OCI-LY1 (cell line): ENCODE measurements around the gene MYO1G.
"Not testable (repeated sequence)": the region's sequence is repeated elsewhere in the genome, so short reads cannot be mapped to it uniquely, and the experiment has no call there.

Source experiments
- H2AFZ ChIP-seq: fragments of 200-600 bp; sonication (generic), shearing (Covaris generic); 2 replicates; pipeline ENCODE4 v1.6.0; 2014; ENCODE audit warnings: antibody characterized with exemption, mild to moderate bottlenecking, low read length
- H3F3A ChIP-seq: fragments of 200-600 bp; sonication (generic), shearing (Covaris generic); 2 replicates; pipeline ENCODE4 v1.6.0; 2014; ENCODE audit warnings: mild to moderate bottlenecking, antibody characterized with exemption, low read length, moderate library complexity; ENCODE audit not compliant: insufficient read depth
- H3K27ac ChIP-seq: fragments of 200-600 bp; sonication (generic); 2 replicates; pipeline ENCODE4 v1.5.1; 2014; ENCODE audit warnings: low read length, mixed run types, mild to moderate bottlenecking, low read depth; ENCODE audit not compliant: poor library complexity, severe bottlenecking
- H3K27me3 ChIP-seq: fragments of 200-600 bp; sonication (generic); 2 replicates; pipeline ENCODE4 v1.6.0; 2014; ENCODE audit warnings: antibody characterized with exemption, mild to moderate bottlenecking, low read length, moderate library complexity; ENCODE audit not compliant: insufficient read depth
- H3K36me3 ChIP-seq: fragments of 200-600 bp; sonication (generic); 2 replicates; pipeline ENCODE4 v1.6.1; 2014; ENCODE audit warnings: mild to moderate bottlenecking, antibody characterized with exemption, low read length, moderate library complexity, mixed read lengths; ENCODE audit not compliant: insufficient read depth
- H3K4me1 ChIP-seq: fragments of 200-600 bp; sonication (generic); 2 replicates; pipeline ENCODE4 v1.5.1; 2014; ENCODE audit warnings: mild to moderate bottlenecking, low read length, moderate library complexity; ENCODE audit not compliant: insufficient read depth, severe bottlenecking
- H3K4me2 ChIP-seq: fragments of 200-600 bp; sonication (generic), shearing (Covaris generic); 2 replicates; pipeline ENCODE4 v1.6.1; 2014; ENCODE audit warnings: low read length
- H3K4me3 ChIP-seq: fragments of 200-600 bp; sonication (generic); 2 replicates; pipeline ENCODE4 v1.5.1; 2014; ENCODE audit warnings: low read length, low read depth, mild to moderate bottlenecking, mixed read lengths; ENCODE audit not compliant: poor library complexity, severe bottlenecking
- H3K79me2 ChIP-seq: fragments of 200-600 bp; shearing (Covaris generic); 2 replicates; pipeline ENCODE4 v1.6.1; 2016; ENCODE audit warnings: mixed run types, low read length, mixed read lengths; ENCODE audit not compliant: insufficient read depth
- H3K9ac ChIP-seq: fragments of 200-600 bp; sonication (generic), shearing (Covaris generic); 2 replicates; pipeline ENCODE4 v1.6.1; 2014; ENCODE audit warnings: mild to moderate bottlenecking, low read length, mixed read lengths
- H3K9me2 ChIP-seq: fragments of 200-600 bp; sonication (generic), shearing (Covaris generic); 2 replicates; pipeline ENCODE4 v1.6.1; 2014; ENCODE audit warnings: low read depth, mild to moderate bottlenecking, low read length, mixed read lengths
- H3K9me3 ChIP-seq: fragments of 200-600 bp; shearing (Covaris generic); 2 replicates; pipeline ENCODE4 v1.6.1; 2014; ENCODE audit warnings: low read length, mixed read lengths
- H4K20me1 ChIP-seq: fragments of 200-600 bp; sonication (generic), shearing (Covaris generic); 2 replicates; pipeline ENCODE4 v1.6.0; 2016; ENCODE audit warnings: mild to moderate bottlenecking, low read length; ENCODE audit not compliant: insufficient read depth
- EZH2 ChIP-seq: fragments of 200-600 bp; sonication (generic), shearing (Covaris generic); IDR thresholded peaks from 2 replicates; pipeline ENCODE4 v1.8.0; 2017; ENCODE audit warnings: borderline replicate concordance, mixed run types, mild to moderate bottlenecking, antibody characterized with exemption, low read length, moderate library complexity, mixed read lengths
- TF ChIP-seq, protein P1 (sequence below): fragments of 200-600 bp; sonication (generic), shearing (Covaris generic); IDR thresholded peaks from 2 replicates; pipeline ENCODE4 v1.5.1; 2017; ENCODE audit warnings: mild to moderate bottlenecking, antibody characterized with exemption, low read length, moderate library complexity, mixed read lengths

The MYO1G gene

GRCh38 chr7:44935583-44935982 lies 43.2 kb downstream of the MYO1G start:
- no peaks in the 10 kb centered on the region; the same call in 1 of the 2 replicates for H3K27me3 ChIP-seq
- no peaks in the 10 kb centered on the region for H3K9me3 ChIP-seq
- H3K4me1 ChIP-seq: no peaks in the 10 kb centered on the region
- H3K9ac ChIP-seq: no peak overlapping the region
- no peak overlapping the region for H3K27ac ChIP-seq
- H3F3A ChIP-seq: no peaks in the 10 kb centered on the region
- no peaks in the 10 kb centered on the region for H3K9me2 ChIP-seq
- no peak overlapping the region for H2AFZ ChIP-seq
- H3K4me3 ChIP-seq: no peak overlapping the region
- H4K20me1 ChIP-seq: no peaks in the 10 kb centered on the region
- H3K4me2 ChIP-seq: no peak overlapping the region
- H3K36me3 ChIP-seq: no peaks in the 10 kb centered on the region
- TF ChIP-seq, protein P1, sequence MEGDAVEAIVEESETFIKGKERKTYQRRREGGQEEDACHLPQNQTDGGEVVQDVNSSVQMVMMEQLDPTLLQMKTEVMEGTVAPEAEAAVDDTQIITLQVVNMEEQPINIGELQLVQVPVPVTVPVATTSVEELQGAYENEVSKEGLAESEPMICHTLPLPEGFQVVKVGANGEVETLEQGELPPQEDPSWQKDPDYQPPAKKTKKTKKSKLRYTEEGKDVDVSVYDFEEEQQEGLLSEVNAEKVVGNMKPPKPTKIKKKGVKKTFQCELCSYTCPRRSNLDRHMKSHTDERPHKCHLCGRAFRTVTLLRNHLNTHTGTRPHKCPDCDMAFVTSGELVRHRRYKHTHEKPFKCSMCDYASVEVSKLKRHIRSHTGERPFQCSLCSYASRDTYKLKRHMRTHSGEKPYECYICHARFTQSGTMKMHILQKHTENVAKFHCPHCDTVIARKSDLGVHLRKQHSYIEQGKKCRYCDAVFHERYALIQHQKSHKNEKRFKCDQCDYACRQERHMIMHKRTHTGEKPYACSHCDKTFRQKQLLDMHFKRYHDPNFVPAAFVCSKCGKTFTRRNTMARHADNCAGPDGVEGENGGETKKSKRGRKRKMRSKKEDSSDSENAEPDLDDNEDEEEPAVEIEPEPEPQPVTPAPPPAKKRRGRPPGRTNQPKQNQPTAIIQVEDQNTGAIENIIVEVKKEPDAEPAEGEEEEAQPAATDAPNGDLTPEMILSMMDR: no peak
- no peak for TF ChIP-seq EZH2
- no peaks in the 10 kb centered on the region for H3K79me2 ChIP-seq

GRCh38 chr7:44935016-44935415 lies 43.8 kb downstream of the MYO1G start:
- no peak overlapping the region for H2AFZ ChIP-seq
- no peak overlapping the region for H3K27ac ChIP-seq
- no peak overlapping the region for H3K9ac ChIP-seq
- no peaks in the 10 kb centered on the region for H3K79me2 ChIP-seq
- H3K9me2 ChIP-seq: no peaks in the 10 kb centered on the region
- no peak for TF ChIP-seq EZH2
- TF ChIP-seq, protein P1: no peak
- H3K4me2 ChIP-seq: no peak overlapping the region
- H3K4me1 ChIP-seq: no peaks in the 10 kb centered on the region
- no peaks in the 10 kb centered on the region; the same call in 1 of the 2 replicates for H3K27me3 ChIP-seq
- H4K20me1 ChIP-seq: no peaks in the 10 kb centered on the region
- no peaks in the 10 kb centered on the region for H3K36me3 ChIP-seq
- no peaks in the 10 kb centered on the region for H3K9me3 ChIP-seq
- no peak overlapping the region for H3K4me3 ChIP-seq
- no peaks in the 10 kb centered on the region for H3F3A ChIP-seq

DNA sequence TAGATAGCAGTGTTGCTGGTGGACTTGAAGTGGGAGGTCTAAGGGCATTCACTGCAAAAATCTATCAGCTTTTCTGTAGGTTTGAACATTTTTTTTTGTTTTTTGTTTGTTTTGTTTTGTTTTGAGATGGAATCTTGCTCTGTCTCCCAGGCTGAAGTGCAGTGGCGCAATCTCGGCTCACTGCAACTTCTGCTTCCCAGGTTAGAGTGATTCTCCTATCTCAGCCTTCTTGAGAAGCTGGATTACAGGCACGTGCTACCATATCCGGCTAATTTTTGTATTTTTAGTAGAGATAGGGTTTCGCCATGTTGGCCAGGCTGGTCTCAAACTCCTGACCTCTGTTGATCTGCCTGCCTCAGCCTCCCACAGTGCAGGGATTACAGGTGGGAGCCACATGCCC lies 44.3 kb downstream of the MYO1G start:
- H3K9me2 ChIP-seq, H3K36me3 ChIP-seq, H2AFZ ChIP-seq, H3K4me2 ChIP-seq, H4K20me1 ChIP-seq, H3K4me1 ChIP-seq, H3K27me3 ChIP-seq, H3K79me2 ChIP-seq, H3K4me3 ChIP-seq, H3K9ac ChIP-seq, H3K27ac ChIP-seq, H3K9me3 ChIP-seq, H3F3A ChIP-seq: not testable (repeated sequence)

DNA sequence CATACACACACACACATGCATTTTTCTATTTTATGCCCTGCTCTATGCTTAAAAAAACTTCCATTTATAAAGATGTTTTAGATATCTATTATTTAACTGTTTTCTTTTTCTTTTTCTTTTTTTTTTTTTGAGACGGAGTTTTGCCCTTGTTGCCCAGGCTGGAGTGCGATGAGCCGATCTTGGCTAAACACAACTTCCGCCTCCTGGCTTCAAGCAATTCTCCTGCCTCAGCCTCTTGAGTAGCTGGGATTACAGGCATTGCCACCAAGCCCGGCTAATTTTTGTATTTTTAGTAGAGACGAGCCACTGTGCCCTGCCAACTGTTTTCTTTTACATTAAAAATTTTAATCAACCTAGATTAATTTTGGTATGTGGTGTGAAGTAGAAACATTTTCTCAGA lies 47.9 kb downstream of the MYO1G start:
- Histone ChIP-seq H4K20me1 (no peaks in the 10 kb centered on the region), H3K27me3 (peaks cover 17% of the 10 kb centered on the region; the same call in 1 of the 2 replicates), H3K36me3 (no peaks in the 10 kb centered on the region), H3F3A (no peaks in the 10 kb centered on the region), H3K27ac (no peak overlapping the region), H3K4me2 (no peak overlapping the region), H3K9me3 (no peaks in the 10 kb centered on the region), H3K9me2 (no peaks in the 10 kb centered on the region), H3K4me1 (no peaks in the 10 kb centered on the region), H3K9ac (no peak overlapping the region), H3K4me3 (no peak overlapping the region), H2AFZ (no peak overlapping the region), H3K79me2 (no peaks in the 10 kb centered on the region)
- TF ChIP-seq, protein P1: no peak
- TF ChIP-seq EZH2: no peak
